ENCODE data around the gene GALNTL6.

- TF ChIP-seq CTCF (IDR thresholded peaks at IDR 0.05) (no peak), POLR2A (IDR thresholded peaks at IDR 0.05) (no peak)
Observed at GRCh38 chr4:173057901-173058300, 1244.7 kb downstream of the GALNTL6 start.

Data from Peyer's patch (tissue), 4 donors.